WERI-Rb-1 (cell line): Measurements from ENCODE around the gene RNASE8.

Experiments
- DNase-seq: peaks from one replicate; pipeline ENCODE4 v3.0.0-alpha.2; 2020
- H3K27ac ChIP-seq: fragments of 250-450 bp; sonication (Bioruptor Pico); 2 replicates; pipeline ENCODE4 v1.5.1; 2020; ENCODE audit warnings: mild to moderate bottlenecking, moderate library complexity
- H3K27me3 ChIP-seq: fragments of 250-450 bp; sonication (Bioruptor Pico); 2 replicates; pipeline ENCODE4 v1.5.1; 2021; ENCODE audit warnings: mild to moderate bottlenecking, low read depth, moderate library complexity; ENCODE audit not compliant: insufficient read depth, severe bottlenecking
- H3K36me3 ChIP-seq: fragments of 250-450 bp; sonication (Bioruptor Pico); 2 replicates; pipeline ENCODE4 v1.5.1; 2020; ENCODE audit warnings: mild to moderate bottlenecking, moderate library complexity
- H3K4me3 ChIP-seq: 2 replicates; pipeline ENCODE4 v1.5.1; 2011; ENCODE audit warnings: low read depth, mild to moderate bottlenecking, control low read depth, low read length
- H3K9me3 ChIP-seq: fragments of 250-450 bp; sonication (Bioruptor Pico); 2 replicates; pipeline ENCODE4 v1.5.1; 2021; ENCODE audit warnings: mild to moderate bottlenecking, moderate library complexity; ENCODE audit not compliant: severe bottlenecking
- CTCF ChIP-seq: IDR thresholded peaks from 2 replicates; pipeline ENCODE4 v1.5.1; 2011; ENCODE audit warnings: low read depth, mild to moderate bottlenecking, control low read depth, inconsistent platforms, low read length

The RNASE8 gene

GRCh38 chr14:21103411-21103709 lies 45.7 kb downstream of the RNASE8 start:
- DNase-seq, result no peak
- Histone ChIP-seq H3K27me3 (no peaks in the 10 kb centered on the region), H3K4me3 (peak overlapping the region; percentile 85), H3K36me3 (no peaks in the 10 kb centered on the region), H3K27ac (peak overlapping the region; percentile 99), H3K9me3 (no peaks in the 10 kb centered on the region)
- no peak for TF ChIP-seq CTCF

- Histone ChIP-seq H3K9me3 (no peaks in the 10 kb centered on the region), H3K27ac (peak overlapping the region; percentile 99), H3K4me3 (peak overlapping the region; percentile 85), H3K27me3 (no peaks in the 10 kb centered on the region), H3K36me3 (no peaks in the 10 kb centered on the region)
- peak; percentile 96 for DNase-seq
- peak; percentile 80 for TF ChIP-seq CTCF
These were observed 46.3 kb downstream of the RNASE8 start for GRCh38 chr14:21103710-21104447.

GRCh38 chr14:21104448-21105060 lies 46.9 kb downstream of the RNASE8 start:
- peak overlapping the region; percentile 85 for H3K4me3 ChIP-seq
- peak; percentile 89 for DNase-seq

GRCh38 chr14:21105095-21105494 lies 47.5 kb downstream of the RNASE8 start:
- TF ChIP-seq CTCF, result no peak
- H3K9me3 ChIP-seq, result no peaks in the 10 kb centered on the region
- no peaks in the 10 kb centered on the region for H3K27me3 ChIP-seq
- peak overlapping the region; percentile 99 for H3K27ac ChIP-seq
- no peak for DNase-seq
- H3K4me3 ChIP-seq, result peak overlapping the region; percentile 85; the same call in 1 of the 2 replicates
- H3K36me3 ChIP-seq, result no peaks in the 10 kb centered on the region

More at GRCh38 chr14:21104448-21105060, 46.9 kb downstream of the RNASE8 start:
- no peaks in the 10 kb centered on the region for H3K36me3 ChIP-seq
- no peaks in the 10 kb centered on the region for H3K9me3 ChIP-seq
- peak; percentile 95 for TF ChIP-seq CTCF
- H3K27me3 ChIP-seq, result no peaks in the 10 kb centered on the region
- peak overlapping the region; percentile 99 for H3K27ac ChIP-seq

- Histone ChIP-seq H3K9me3 (no peaks in the 10 kb centered on the region), H3K27me3 (no peaks in the 10 kb centered on the region), H3K27ac (peak overlapping the region; percentile 54), H3K36me3 (no peaks in the 10 kb centered on the region), H3K4me3 (peak overlapping the region; percentile 36)
- no peak for DNase-seq
- TF ChIP-seq CTCF, result no peak
These were observed 48.5 kb downstream of the RNASE8 start for GRCh38 chr14:21106176-21106497.
